Measurements from ENCODE around the gene HLF. TPM values are rescaled to one million over a fixed set of nuclear protein-coding genes. Genes with fewer than 3 reads are reported as not detected.

The HLF gene
- total and polyA plus RNA-seq, 2 experiments from 2014 or later = 0.28 TPM; not detected in 1

DNA sequence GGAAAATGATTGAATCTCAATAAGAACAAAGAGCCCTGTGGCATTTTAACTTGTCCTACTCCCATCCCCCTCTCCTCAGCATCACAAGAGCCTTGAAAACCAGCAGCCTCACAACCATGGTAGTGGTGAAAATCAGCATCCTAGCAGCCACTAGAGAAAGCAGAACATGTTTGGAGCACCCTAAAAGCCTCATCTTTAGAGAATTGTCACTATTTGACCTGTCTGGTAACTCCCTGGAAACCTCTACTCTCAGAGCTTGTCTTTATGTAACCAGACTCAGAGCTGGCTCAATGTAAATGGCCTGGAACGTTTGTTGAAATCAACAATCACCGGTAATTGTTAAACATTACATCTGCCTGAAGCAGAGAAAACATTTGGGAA lies 86.1 kb downstream of the HLF start (continued):
- TF ChIP-seq, protein P1, sequence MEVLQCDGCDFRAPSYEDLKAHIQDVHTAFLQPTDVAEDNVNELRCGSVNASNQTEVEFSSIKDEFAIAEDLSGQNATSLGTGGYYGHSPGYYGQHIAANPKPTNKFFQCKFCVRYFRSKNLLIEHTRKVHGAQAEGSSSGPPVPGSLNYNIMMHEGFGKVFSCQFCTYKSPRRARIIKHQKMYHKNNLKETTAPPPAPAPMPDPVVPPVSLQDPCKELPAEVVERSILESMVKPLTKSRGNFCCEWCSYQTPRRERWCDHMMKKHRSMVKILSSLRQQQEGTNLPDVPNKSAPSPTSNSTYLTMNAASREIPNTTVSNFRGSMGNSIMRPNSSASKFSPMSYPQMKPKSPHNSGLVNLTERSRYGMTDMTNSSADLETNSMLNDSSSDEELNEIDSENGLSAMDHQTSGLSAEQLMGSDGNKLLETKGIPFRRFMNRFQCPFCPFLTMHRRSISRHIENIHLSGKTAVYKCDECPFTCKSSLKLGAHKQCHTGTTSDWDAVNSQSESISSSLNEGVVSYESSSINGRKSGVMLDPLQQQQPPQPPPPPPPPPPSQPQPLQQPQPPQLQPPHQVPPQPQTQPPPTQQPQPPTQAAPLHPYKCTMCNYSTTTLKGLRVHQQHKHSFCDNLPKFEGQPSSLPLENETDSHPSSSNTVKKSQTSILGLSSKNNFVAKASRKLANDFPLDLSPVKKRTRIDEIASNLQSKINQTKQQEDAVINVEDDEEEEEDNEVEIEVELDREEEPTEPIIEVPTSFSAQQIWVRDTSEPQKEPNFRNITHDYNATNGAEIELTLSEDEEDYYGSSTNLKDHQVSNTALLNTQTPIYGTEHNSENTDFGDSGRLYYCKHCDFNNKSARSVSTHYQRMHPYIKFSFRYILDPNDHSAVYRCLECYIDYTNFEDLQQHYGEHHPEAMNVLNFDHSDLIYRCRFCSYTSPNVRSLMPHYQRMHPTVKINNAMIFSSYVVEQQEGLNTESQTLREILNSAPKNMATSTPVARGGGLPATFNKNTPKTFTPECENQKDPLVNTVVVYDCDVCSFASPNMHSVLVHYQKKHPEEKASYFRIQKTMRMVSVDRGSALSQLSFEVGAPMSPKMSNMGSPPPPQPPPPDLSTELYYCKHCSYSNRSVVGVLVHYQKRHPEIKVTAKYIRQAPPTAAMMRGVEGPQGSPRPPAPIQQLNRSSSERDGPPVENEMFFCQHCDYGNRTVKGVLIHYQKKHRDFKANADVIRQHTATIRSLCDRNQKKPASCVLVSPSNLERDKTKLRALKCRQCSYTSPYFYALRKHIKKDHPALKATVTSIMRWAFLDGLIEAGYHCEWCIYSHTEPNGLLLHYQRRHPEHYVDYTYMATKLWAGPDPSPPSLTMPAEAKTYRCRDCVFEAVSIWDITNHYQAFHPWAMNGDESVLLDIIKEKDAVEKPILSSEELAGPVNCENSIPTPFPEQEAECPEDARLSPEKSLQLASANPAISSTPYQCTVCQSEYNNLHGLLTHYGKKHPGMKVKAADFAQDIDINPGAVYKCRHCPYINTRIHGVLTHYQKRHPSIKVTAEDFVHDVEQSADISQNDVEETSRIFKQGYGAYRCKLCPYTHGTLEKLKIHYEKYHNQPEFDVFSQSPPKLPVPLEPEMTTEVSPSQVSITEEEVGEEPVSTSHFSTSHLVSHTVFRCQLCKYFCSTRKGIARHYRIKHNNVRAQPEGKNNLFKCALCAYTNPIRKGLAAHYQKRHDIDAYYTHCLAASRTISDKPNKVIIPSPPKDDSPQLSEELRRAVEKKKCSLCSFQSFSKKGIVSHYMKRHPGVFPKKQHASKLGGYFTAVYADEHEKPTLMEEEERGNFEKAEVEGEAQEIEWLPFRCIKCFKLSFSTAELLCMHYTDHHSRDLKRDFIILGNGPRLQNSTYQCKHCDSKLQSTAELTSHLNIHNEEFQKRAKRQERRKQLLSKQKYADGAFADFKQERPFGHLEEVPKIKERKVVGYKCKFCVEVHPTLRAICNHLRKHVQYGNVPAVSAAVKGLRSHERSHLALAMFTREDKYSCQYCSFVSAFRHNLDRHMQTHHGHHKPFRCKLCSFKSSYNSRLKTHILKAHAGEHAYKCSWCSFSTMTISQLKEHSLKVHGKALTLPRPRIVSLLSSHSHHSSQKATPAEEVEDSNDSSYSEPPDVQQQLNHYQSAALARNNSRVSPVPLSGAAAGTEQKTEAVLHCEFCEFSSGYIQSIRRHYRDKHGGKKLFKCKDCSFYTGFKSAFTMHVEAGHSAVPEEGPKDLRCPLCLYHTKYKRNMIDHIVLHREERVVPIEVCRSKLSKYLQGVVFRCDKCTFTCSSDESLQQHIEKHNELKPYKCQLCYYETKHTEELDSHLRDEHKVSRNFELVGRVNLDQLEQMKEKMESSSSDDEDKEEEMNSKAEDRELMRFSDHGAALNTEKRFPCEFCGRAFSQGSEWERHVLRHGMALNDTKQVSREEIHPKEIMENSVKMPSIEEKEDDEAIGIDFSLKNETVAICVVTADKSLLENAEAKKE (CRISPR knock-in tag; IDR thresholded peaks at IDR 0.05) = peak; percentile 64; the same call in 1 of the 2 replicates
- no peak for TF ChIP-seq POLR2AphosphoS5 (IDR thresholded peaks at IDR 0.05; ENCODE audit: low read depth)
- no peak for TF ChIP-seq ZNF114 (CRISPR knock-in tag; IDR thresholded peaks at IDR 0.05)
- no peak for TF ChIP-seq STAT1 (IDR thresholded peaks at IDR 0.05; ENCODE audit: unreplicated experiment)
- TF ChIP-seq CTCF (conservative IDR thresholded peaks at IDR 0.05; ENCODE audit: low read depth in 2 of 2) = no peak

- Histone ChIP-seq H3K27ac (ENCODE audit: low read depth) (peak overlapping the region; percentile 72), H3K79me2 (replicated peaks; ENCODE audit: insufficient read depth) (no peaks in the 10 kb centered on the region), H2AFZ (peak overlapping the region; percentile 2; the same call in 1 of the 2 replicates), H3F3A (replicated peaks; ENCODE audit: low read depth) (no peaks in the 10 kb centered on the region), H3K4me2 (peak overlapping the region; percentile 34), H3K9me2 (ENCODE audit: insufficient read depth) (peaks cover 4% of the 10 kb centered on the region; the same call in 1 of the 2 replicates), H3K4me3 (no peak overlapping the region), H3K4me1 (ENCODE audit: insufficient read depth) (peaks cover 14% of the 10 kb centered on the region), H4K20me1 (replicated peaks; ENCODE audit: insufficient read depth) (no peaks in the 10 kb centered on the region), H3K27me3 (ENCODE audit: insufficient read depth) (no peaks in the 10 kb centered on the region), H3K36me3 (ENCODE audit: insufficient read depth) (no peaks in the 10 kb centered on the region)
- Mint-ChIP-seq H3K4me1 (peaks cover 27% of the 10 kb centered on the region), H3K27ac (peak overlapping the region; percentile 83), H3K36me3 (ENCODE audit: low read depth) (no peaks in the 10 kb centered on the region), H3K9me3 (peaks cover 5% of the 10 kb centered on the region; the same call in 1 of the 3 replicates), H3K4me3 (no peak overlapping the region), H3K27me3 (ENCODE audit: insufficient read depth, low read depth, poor library complexity) (peaks cover 4% of the 10 kb centered on the region)
- peak; percentile 29; the same call in 2 of the 3 replicates for ATAC-seq
- no peak for DNase-seq (ENCODE audit: low spot score)
- TF ChIP-seq NANOG (IDR thresholded peaks at IDR 0.05; ENCODE audit: borderline replicate concordance) (no peak), EZH2 (IDR thresholded peaks at IDR 0.05; ENCODE audit: low read depth, unreplicated experiment) (no peak), ZNF114 (CRISPR knock-in tag; IDR thresholded peaks at IDR 0.05) (no peak), ZNF331 (CRISPR knock-in tag; IDR thresholded peaks at IDR 0.05; ENCODE audit: low read depth) (no peak)
- TF ChIP-seq, protein P1 (CRISPR knock-in tag; IDR thresholded peaks at IDR 0.05) = no peak
Observed at GRCh38 chr17:55351226-55351625, 86.5 kb downstream of the HLF start.

All from GM23338 (cell line).